T-helper 1 cell treated with Interleukin-12 subunit alpha and Interleukin-12 subunit beta and Interleukin-4 antibody, amounts not matched to agents 30 μg/mL and 1 μg/mL, for 36 hours (primary cell): ENCODE results near the gene VTA1.

ENCODE experiments used
- H3K27ac Mint-ChIP-seq: one replicate; pipeline ENCODE4 v1.8.0; 2021; ENCODE audit warnings: mild to moderate bottlenecking, mixed read lengths
- H3K27me3 Mint-ChIP-seq: one replicate; pipeline ENCODE4 v1.8.0; 2021; ENCODE audit warnings: low read depth, mixed read lengths
- H3K36me3 Mint-ChIP-seq: one replicate; pipeline ENCODE4 v1.8.0; 2021; ENCODE audit warnings: low read depth, mixed read lengths
- H3K4me1 Mint-ChIP-seq: one replicate; pipeline ENCODE4 v1.8.0; 2021; ENCODE audit warnings: low read depth, mixed read lengths
- H3K4me3 Mint-ChIP-seq: one replicate; pipeline ENCODE4 v1.8.0; 2021; ENCODE audit warnings: mild to moderate bottlenecking, moderate library complexity, mixed read lengths
- H3K9me3 Mint-ChIP-seq: one replicate; pipeline ENCODE4 v1.8.0; 2021; ENCODE audit warnings: mixed read lengths

The VTA1 gene

DNA sequence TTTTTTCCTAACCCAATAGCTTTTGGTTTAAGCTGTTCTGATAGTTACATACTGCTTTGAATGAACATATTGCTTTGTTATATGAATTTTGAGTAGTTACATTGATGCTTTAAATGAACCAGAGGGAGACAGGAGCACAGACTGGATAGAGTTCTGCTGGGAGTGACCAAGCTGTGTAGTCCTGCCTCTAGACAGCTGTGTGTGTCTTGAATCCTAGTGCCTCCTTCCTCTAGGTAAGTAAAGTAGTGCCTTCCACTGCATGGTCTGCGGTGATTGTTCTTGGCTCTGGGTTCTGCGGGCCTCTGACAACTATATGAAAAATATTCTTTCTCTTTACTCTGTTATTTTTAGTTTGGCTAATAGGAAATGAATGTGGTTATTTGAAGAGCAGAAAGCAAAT, 108.7 kb downstream of the VTA1 start:
- Mint-ChIP-seq H3K4me1 (no peaks in the 10 kb centered on the region), H3K27ac (no peak overlapping the region), H3K4me3 (no peak overlapping the region), H3K9me3 (no peaks in the 10 kb centered on the region), H3K36me3 (no peaks in the 10 kb centered on the region), H3K27me3 (no peaks in the 10 kb centered on the region)

DNA sequence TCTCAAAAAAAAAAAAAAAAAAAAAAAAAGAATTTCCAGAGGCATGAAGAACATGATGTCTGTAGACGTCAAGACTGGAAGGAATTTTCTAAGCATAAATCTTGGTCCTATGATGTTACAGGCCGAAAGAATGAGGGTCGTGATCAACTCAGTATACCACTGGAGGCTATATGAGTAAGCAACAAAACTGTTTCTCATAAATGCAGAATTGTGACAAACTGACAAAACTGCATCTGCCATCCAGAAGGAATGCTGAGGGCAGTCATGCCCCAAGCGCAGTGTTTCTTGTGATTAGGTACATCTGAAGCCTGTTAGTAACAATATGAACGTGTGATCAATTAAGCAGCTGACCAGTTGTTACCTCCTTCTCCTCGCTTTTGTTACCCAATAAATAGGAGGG, 111.2 kb downstream of the VTA1 start:
- no peaks in the 10 kb centered on the region for H3K27me3 Mint-ChIP-seq
- no peaks in the 10 kb centered on the region for H3K9me3 Mint-ChIP-seq
- H3K36me3 Mint-ChIP-seq: no peaks in the 10 kb centered on the region
- no peak overlapping the region for H3K4me3 Mint-ChIP-seq
- no peaks in the 10 kb centered on the region for H3K4me1 Mint-ChIP-seq
- H3K27ac Mint-ChIP-seq: no peak overlapping the region

DNA sequence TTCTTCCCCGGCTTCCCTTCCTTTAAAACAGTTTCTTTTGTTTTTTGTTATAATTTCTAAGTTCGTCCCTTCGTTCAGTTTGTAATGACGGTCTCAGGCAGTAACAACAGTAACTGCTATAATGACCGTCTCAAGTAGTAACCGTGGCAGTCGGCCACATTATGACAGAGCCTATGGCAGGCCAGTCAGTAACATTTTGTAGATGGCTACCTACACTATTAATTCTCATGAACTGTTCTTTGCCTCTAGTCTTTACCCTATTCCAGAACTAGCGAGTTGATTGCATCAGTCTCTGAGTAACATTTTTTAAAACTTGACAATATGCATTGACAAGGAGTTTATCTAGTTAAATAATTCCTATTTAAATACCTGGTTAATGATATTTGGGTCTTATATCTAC, 111.7 kb downstream of the VTA1 start:
- Mint-ChIP-seq H3K4me1 (no peaks in the 10 kb centered on the region), H3K27ac (no peak overlapping the region), H3K36me3 (no peaks in the 10 kb centered on the region), H3K27me3 (no peaks in the 10 kb centered on the region), H3K4me3 (no peak overlapping the region), H3K9me3 (no peaks in the 10 kb centered on the region)

DNA sequence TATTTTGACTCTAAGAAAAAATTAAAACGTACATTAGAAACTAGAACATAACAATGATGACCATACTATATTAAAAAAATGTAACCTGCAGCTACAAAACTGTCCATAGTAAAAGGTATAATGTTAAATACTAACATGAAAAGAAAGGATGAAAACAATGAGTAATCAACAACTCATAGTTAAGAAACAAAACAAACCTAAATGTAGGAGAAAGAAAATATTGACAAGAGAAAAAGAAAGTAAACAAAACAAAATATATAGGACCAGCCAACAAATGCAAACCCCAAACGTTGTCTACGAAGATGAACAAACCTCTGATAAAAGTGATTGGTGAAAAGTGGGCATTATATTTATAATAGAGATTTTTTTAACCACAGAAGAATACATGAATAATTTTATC, 113.7 kb downstream of the VTA1 start:
- H3K4me1 Mint-ChIP-seq: no peaks in the 10 kb centered on the region
- no peak overlapping the region for H3K27ac Mint-ChIP-seq
- no peaks in the 10 kb centered on the region for H3K36me3 Mint-ChIP-seq
- no peaks in the 10 kb centered on the region for H3K27me3 Mint-ChIP-seq
- H3K4me3 Mint-ChIP-seq: no peak overlapping the region
- H3K9me3 Mint-ChIP-seq: no peaks in the 10 kb centered on the region

DNA sequence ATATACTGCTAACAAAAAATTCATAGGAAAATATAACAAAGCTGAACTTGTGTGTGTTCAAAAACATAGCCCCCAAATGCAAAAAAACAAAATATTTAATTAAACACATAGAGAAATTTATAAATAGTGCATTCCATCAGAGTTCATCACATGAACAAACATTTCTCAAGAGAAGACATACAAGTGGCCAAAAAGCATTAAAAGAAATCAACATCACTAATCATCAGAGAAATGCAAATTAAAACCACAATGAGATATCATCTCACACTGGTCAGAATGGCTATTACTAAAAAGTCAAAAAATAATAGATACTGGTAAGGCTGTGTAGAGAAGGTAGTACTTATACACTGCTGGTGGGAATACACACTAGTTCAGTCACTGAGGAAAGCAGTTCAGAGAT, 115.2 kb downstream of the VTA1 start:
- Mint-ChIP-seq H3K4me3 (no peak overlapping the region), H3K9me3 (no peaks in the 10 kb centered on the region), H3K27ac (no peak overlapping the region), H3K4me1 (no peaks in the 10 kb centered on the region), H3K27me3 (no peaks in the 10 kb centered on the region), H3K36me3 (no peaks in the 10 kb centered on the region)

DNA sequence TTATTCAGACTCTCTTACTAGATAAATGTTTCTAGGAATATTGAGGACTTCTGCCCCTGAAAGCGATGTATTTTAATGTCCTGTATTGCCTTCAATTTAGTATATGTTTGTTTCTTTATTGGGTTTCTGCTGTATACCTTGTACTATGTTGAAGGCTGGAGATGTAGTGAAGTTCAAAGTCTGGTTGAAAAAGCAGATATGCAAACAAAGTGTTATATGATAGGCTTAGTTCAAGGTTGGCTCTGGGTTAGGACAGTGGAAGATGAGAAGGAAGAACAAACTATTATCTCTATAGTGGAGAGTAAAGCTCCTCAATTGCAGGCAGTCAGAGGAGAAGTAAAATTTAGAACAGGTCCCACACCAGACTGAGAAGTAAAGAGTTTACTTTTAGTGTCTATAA, 118.4 kb downstream of the VTA1 start:
- H3K4me1 Mint-ChIP-seq: no peaks in the 10 kb centered on the region
- no peak overlapping the region for H3K4me3 Mint-ChIP-seq
- H3K9me3 Mint-ChIP-seq: no peaks in the 10 kb centered on the region
- no peaks in the 10 kb centered on the region for H3K36me3 Mint-ChIP-seq
- H3K27ac Mint-ChIP-seq: no peak overlapping the region
- H3K27me3 Mint-ChIP-seq: no peaks in the 10 kb centered on the region

DNA sequence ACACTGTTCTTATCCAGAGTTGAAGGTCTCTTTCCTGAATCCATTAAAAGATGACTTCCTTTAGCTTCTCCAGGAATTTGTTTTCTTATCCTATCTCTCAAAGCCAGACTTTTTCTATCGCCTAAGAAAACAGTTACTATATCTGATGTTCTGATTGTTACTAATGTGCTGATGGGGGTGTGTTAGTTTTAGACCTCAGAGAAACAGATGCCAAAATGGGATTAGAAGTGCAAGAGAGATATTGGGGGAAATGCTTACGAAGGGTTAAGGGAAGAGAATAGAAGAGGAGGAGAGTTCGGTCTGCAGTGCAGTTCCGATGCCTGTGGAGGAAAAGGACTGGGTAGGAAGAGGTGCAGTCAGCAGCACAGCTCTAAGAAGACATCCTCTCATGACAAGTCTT, 119.0 kb downstream of the VTA1 start:
- Mint-ChIP-seq H3K27ac (no peak overlapping the region), H3K27me3 (no peaks in the 10 kb centered on the region), H3K4me3 (no peak overlapping the region), H3K36me3 (no peaks in the 10 kb centered on the region), H3K4me1 (no peaks in the 10 kb centered on the region), H3K9me3 (no peaks in the 10 kb centered on the region)

DNA sequence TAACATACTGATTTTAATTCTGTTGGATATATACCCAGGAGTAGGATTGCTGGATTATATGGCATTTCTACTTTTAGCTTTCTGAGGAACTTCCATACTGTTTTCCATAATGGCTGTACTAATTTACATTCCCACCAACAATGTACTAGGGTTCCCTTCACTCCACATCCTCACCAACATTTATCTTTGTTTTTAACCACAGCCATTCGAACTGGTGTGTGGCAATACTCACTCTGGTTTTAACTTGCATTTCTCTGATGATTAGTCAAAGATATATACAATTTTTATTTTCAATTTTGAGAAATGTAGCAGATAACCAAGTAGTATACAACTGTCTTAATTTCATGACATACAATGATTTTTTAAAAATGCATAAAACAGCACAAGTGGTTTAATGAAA, 124.4 kb downstream of the VTA1 start:
- Mint-ChIP-seq H3K27ac (no peak overlapping the region), H3K4me1 (no peaks in the 10 kb centered on the region), H3K27me3 (no peaks in the 10 kb centered on the region), H3K36me3 (no peaks in the 10 kb centered on the region), H3K4me3 (no peak overlapping the region), H3K9me3 (no peaks in the 10 kb centered on the region)
